GM19438 (cell line): ENCODE data around the gene PDC.

Experiments
- ATAC-seq: cut with Tn5 transposase; IDR thresholded peaks from one replicate; pipeline ENCODE4 v1.9.1; 2021; ENCODE audit warnings: low read depth; ENCODE audit not compliant: unreplicated experiment

Gene PDC

DNA sequence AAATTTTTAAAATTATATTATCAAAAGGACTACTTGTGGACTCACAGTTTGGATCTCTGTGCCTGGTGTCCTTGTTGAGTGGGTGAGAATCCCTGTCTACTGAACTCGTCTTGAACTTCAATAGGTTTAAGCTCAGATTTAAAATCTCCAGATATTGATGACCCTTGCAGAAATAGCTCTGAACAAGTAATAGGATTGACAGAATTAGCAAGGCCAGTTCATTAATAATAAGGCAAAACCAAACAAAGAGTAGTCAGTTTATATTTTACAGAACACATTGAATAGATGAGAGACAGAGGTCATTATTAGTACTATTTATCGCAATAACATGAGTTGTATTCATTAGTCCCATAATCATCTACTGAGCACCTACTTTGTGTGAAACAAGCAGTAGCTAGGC, at the start of gene PDC:
Gene PDC, minus strand, starts transcription at position 101 of the 400 bp plus-strand sequence. CDS start 11,655 bp downstream, outside the sequence.
- ATAC-seq: no peak

DNA sequence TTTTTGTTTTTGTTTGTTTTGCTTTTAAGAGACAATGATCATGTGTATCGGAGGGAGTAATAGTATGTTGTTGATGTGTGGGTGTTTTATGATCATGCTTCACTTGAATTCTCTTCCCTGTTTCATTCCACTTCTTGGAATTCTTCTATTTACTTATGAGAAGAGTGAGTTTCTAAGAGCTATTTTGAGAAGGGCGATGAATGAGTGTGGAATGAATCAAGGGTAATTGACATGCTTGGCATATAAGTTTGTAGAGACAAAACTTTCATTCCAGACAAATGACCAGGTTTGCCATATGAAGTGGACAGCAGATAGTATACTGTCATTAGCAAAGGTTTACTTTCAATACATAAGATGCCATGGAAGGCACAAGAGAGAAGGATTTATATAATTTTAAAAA, 42.3 kb upstream of the PDC start:
- no peak for ATAC-seq

- ATAC-seq: no peak
Observed at GRCh38 chr1:186502087-186502486, 41.2 kb upstream of the PDC start.

DNA sequence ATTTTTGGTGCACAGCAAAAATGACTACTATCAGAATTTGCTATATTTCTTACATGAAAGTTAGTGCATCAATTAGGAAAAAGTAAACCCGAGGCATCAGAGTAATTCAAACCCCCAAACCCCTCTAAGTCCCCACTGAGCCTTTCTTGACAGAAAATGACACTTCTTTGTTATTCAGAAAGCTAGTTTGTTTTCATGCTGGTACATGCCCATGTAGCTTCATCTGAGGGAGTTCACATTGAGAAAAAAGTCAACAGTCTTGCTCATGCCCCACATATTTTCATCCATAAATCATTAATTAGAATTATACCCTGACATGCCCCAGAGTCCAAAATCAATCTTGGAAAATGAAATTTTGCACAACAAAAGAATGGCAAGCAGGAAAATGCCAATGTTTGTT, 39.9 kb upstream of the PDC start:
- ATAC-seq: no peak

GRCh38 chr1:186499571-186499970, 38.7 kb upstream of the PDC start:
- no peak for ATAC-seq

GRCh38 chr1:186498695-186499389, 37.9 kb upstream of the PDC start:
- no peak for ATAC-seq

- no peak for ATAC-seq
Observed at GRCh38 chr1:186498071-186498470, 37.2 kb upstream of the PDC start.

- no peak for ATAC-seq
Observed at GRCh38 chr1:186497651-186498050, 36.7 kb upstream of the PDC start.

- ATAC-seq: no peak
Observed at GRCh38 chr1:186496171-186496851, 35.4 kb upstream of the PDC start.

DNA sequence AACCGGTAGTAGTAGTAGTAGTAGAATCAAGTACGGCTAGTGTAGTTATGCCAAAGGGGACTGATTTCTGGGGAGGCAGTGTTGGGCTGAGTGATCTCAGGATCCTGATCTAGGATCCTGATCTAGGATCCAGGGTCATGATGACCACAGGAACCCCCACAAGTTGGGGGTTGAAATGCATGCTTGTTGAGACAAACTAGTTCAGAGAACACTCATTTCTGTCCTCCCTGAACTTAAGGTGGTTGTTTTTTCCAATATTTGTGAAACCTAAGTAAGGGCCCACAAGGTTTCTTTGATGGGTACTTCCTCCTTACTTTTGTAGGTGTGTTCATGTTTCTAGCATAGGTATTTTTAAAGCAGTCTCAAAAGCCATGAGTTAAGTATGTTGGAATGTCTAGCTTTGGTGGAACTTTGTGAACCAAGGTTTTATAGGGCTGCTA, 33.9 kb upstream of the PDC start:
- no peak for ATAC-seq

GRCh38 chr1:186492531-186493291, 31.8 kb upstream of the PDC start:
- ATAC-seq: no peak

DNA sequence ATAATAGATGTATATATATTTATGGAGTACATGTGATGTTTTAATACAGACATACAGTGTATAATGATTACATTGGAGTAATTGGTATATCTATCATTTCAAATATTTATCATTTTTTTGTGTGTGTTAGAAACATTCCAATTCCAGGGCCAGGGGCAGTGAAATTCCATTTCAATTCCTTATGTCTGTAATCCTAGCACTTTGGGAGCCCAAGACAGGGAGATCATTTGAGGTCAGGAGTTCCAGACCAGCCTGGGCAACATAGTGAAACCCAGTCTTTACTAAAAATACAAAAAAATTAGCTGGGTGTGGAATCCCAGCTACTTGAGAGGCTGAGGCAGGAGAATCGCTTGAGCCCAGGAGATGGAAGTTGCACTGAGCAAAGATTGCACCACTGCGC, 30.4 kb upstream of the PDC start:
- no peak for ATAC-seq

GRCh38 chr1:186487163-186487562, 26.2 kb upstream of the PDC start:
- no peak for ATAC-seq

- no peak for ATAC-seq
Observed at GRCh38 chr1:186486061-186486460, 25.1 kb upstream of the PDC start.

- ATAC-seq: no peak
Observed at GRCh38 chr1:186483561-186483960, 22.6 kb upstream of the PDC start.

GRCh38 chr1:186482661-186483255, 21.8 kb upstream of the PDC start:
- peak; percentile 80 for ATAC-seq

DNA sequence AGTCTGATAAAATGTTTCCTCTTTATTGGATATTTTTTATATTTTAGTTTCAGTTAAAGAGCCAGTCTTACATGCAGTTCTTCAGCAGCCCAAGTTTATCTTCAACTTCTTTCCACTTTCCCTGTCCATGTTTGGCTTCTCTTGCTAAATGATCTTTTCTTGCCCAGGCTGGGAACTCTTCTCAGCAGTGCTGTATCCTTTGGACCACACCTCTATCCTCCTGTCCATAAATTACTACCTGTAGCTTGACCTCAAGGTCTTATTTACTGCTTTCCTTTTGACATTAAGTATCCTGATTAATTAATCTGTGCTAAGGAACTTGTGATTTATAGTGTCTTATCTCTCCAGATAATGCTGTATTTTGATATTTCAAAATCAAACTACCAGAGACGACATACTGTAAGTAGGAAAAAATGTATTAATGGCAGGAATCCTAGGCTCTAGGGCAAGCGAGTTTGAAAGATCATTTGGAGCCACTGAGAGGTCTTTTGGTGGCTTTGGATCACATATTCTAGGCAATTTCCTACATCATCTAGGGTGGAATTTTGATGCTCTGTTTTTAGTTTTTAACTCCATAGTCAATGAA, 20.5 kb upstream of the PDC start:
- ATAC-seq: no peak

- no peak for ATAC-seq
Observed at GRCh38 chr1:186479162-186479561, 18.2 kb upstream of the PDC start.

- no peak for ATAC-seq
Observed at GRCh38 chr1:186476264-186477040, 15.5 kb upstream of the PDC start.

DNA sequence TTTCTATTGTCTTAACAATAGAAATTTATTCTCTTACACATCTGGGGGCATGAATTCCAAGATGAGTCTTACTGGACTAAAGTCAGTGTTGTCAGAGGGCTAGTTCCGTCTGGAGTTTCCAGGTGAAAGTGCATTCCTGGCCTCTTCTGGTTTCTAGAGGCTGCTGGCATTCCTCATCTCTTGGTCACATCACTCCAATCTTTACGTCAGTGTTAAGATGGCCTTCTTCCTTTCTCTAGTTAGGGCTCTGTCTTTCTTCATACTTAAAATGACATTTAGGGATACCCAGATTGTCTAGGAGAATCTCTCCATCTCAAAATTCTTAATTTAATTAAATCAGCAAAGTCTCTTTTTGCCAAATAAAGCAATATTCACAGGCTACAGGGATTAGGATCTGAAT, 13.3 kb upstream of the PDC start:
- no peak for ATAC-seq
